Stimulated activated CD4-positive, alpha-beta T cell treated with anti-CD3 and anti-CD28 coated beads, TNF-alpha, amount 100 ng/mL, for 48 hours (primary cell): ENCODE measurements around the gene PTPRO.

Experiments used
- DNase-seq, 3 donors: peaks; one replicate each; pipeline ENCODE4 v3.0.0-alpha.2; 2020; ENCODE audit warnings: low read depth in 3 of 3

Gene PTPRO

DNA sequence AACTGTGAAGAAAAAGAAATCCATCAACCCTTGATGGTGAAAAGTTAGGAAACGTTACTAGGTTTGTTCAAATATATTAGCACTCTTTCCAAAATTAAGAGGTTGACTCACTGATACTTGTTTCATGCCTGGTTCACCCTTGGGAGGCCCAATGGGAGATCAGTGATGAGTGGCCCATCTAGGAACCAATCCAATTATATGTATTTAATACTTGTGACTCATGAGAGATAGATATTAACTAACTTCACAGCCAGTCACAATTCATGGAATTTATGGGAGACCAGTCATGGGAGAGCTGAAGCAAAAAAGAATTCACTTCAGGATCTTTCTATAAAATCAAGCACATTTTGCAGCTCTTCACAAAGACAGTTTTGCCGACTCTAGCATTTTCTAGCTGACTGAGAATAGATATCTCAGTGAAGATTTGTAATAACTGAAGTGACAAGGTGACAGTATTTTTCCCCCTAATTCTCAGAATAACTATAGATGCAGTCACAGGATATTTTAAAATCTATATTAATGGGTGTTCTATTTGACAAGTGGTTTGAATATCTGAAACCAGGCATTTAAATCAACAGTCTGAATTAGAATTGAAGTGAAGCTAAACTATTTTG is 236.7 kb downstream of the PTPRO start:
- no peak for DNase-seq

DNA sequence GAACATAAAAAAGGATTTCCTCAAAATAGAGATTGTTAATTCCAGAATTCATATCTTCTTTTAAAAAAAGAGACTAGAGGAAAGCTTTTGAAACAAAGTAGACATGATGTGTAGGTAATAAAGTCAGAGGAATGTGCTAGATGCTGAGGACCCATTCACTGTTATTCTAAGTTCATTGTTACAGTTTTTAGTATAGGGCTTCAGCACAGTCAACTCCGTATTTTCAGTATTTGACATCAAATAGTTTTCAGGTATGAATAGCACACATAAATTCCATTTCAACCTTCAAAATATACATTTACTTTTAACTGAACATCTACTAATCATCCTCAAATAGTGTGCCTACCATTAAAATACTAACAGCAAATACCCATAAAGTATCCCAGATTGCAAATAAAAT is 239.1 kb downstream of the PTPRO start:
- DNase-seq = no peak

DNA sequence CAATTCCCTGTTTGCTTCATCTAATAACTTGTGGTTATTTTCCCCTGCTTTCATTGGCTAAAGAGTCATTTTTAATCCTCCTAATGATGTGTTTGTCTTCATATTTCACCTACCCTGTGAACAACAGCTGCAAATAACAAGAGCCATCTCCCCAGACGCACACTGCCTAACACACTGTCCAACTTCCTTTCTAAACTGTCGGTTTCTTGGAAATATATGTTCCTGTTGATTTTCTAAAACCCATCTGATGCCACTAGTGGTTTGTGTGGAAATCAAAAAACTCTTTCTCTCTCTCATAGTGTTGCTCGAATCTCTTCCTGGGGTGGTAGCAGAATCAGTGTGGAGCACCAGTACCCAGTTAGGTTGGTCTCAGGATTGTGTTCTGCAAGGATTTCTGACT is 240.0 kb downstream of the PTPRO start:
- DNase-seq = no peak

DNA sequence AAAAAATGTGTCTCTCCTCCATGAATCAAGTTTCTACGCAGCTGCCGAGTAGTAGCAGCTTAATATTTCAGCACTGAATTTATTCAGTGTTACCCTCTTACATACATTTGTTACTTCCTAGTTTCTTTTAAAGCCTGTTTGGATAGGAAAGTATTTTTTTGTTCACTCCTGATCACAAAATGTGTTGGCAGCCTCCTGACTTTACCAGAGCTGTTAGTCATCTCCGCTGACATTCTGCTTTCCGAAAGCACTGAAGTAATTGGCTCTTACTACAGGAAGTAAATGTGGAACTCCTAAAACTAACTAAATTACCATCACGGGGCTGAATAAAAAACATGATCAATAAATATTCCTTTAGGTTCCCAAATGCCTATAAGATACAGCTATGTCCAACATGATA is 241.4 kb downstream of the PTPRO start:
- no peak for DNase-seq

DNA sequence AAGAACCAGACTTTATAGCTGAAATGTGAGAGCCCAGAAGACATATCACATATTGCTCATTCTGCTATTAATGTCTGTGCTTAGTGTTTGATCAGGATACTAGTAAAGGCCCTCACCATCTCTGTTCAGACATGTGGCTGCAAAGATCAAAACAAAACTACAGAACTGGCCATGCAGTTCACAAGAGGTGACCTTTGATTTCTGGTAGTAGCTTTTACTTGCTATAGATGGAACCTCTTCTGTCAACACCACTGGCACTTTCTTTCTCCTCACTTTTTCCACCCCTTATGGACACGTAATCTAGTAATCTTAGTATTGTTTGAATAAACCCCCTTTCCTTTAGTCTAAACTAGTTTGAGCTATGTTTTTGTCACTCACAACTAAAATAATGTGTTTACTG is 252.0 kb downstream of the PTPRO start:
- DNase-seq = no peak

DNA sequence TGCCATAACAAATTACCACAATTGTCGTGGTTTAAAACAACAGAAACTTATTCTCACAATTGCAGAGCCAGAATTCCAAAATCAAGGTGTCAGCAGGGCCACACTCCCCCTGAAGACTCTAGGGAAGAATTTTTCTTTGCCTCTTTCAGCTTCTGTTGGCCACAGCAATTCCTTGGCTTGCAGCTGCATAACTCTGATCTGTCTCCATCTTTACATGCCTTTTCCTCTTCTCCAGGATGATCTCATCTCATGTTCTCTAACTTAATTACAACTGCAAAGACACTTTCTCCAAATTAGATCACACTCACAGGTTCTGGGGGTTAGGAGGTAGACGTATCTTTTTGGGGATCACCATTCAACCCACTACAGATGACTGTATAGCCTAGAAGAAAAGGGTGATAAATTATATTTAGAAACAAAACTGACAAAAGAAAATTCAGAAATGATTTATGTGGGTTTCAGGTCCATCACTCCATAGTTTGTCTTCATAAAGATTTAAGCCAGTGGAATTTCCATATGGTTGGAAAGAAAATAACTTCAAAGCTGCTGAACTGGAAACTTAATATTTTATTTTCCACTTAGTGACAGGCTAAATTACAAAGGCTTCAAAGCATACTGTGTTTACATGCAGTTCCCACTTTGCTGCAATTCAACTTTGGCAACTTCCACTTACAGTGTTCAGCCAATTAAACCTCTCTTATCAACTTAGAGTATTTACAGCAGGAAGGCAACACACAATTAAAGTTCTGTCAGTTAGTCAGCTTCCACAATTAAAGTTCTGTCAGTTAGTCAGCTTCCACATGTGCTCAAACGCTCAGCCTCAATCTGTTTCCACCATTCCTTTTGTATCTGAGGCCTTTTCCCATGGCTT is 253.6 kb downstream of the PTPRO start:
- DNase-seq = no peak

DNA sequence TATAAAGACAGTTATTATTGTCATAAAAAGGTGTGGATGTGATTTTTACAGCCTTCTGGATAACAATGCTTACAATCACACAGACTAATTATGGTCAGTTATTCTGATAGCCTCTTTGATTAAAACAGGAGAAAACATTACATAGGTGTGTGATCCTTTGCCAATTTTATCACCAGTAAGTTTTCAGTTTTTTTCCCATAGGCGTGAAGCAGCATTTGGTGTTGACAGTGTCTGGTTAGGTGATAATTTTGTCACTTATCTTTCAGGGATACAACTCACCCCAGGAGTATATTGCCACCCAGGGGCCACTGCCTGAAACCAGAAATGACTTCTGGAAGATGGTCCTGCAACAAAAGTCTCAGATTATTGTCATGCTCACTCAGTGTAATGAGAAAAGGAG is 258.1 kb downstream of the PTPRO start:
- no peak for DNase-seq

DNA sequence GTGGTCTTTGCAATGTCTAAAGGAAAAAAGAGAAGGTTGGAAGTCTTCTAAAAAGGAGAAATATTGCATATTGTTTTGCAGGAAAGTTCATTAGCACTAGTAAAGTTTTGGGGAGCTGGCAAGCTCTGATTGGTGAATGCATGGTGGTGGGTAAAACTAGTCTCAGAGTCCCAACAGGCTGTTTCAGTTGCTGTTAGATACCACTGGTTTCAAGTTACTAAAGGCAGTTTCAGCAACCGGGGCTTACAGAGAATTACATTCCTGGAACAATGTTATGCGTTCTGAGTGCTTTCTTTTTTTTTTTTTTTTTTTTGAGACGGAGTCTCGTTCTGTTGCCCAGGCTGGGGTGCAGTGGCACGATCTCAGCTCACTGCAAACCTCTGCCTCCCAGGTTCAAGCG is 258.7 kb downstream of the PTPRO start:
- no peak for DNase-seq

DNA sequence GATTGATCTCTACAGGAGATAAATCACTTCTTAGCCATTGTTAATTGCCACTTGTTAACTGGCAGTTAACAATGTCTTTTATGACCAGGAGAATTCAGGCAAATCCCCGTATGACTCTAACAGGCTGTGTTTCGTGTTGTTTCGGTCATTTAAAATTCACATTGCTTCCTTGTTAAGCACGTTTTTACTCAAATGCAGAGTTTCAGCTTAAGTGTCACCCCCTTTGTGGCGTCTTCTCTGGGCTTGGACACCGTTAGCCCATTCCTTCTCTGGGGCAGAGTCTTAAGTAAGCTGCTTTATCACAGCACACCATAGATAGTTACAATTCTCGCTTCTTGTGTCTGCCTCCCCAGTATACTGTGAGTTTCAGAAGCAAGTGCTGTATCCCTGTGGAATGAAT is 261.5 kb downstream of the PTPRO start:
- no peak for DNase-seq

DNA sequence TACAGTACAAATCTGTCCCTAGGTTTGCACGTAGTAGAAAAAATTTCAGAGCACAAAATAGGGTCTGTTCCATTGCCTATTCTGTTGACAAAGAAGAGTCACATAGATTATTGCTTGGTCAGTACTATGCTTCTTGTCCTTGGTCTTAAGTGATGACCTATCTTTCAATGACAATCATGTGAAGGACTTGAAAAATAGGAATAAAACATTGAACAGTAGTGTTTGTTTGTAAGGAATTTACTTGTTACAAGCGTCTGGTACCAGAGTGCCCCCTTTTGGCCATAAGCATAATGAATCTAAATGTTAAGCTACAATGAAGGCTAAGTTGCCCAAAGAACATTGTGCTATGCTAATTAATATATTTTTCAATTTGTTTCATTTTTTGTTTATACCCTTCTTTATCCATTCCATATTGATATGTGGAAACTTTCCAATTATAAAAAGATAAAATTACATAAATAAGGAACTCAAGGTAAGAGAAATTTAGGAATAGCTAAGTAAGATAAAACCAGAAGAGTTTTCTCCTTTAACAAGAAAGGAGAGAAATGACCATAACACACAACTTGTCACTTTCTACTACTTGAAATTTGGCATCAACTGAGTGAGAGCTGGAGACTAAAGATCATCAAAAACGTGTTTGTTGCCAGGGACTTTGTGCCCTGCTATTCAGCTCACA is 262.2 kb downstream of the PTPRO start:
- no peak for DNase-seq

DNA sequence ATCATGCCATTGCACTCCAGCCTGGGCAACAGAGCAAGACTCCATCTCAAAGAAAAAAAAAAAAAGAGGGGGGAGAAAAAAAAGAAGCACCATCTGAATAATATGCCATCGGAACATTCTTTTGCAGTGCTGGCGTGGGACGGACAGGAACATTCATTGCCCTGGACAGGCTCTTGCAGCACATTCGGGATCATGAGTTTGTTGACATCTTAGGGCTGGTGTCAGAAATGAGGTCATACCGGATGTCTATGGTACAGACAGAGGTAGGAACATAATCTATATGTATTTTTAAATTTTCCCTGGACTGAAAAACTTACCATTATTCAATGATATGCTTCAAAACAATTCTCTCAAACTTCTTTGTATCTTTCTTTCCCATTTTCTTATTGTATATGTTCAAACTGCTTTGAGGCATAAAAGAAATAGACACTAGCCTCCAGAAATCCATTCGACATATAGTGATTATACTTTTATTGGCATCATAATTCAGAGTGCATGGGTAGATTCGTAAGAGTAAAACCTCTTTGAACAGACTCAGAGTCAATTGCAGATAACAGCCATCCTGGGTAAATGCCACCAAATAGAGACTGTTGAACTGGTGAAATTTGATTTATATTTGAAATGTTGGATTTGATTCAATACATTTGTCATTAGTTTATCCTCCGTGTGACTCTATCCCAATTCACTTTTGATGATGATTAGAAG is 267.2 kb downstream of the PTPRO start:
- DNase-seq = no peak

DNA sequence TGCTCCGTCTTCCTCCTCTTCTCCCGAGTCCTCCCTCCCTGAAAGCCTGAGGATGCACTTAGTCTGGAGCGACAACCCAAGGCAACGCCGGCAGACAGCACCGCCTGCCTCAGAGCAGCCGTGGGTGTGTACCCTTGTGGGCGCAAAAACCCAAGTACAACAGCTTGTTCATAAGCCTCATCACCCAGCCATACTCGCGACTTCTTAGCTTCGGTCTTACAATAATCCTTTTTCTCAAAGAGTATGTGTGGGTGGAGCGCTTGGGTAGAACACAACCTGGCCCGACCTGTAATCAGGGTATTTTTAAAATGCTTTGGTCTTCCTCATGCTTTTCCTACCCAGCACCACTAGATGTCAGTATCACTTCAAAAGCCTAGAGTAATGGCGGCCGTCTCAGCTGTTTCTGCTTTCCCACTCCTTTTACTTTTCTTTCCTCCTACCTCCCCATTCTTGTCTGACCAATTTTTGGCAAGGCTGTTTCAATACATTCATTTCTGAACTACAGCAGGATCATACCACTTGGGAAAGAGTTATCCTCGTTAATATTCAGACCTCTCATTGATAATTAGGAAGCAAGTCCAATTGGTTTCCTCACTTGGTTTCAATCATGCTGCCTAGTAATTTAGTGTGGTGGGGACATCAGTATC is 268.0 kb downstream of the PTPRO start:
- DNase-seq = peak in 2 of 3 donors; percentile 18 to 36

DNA sequence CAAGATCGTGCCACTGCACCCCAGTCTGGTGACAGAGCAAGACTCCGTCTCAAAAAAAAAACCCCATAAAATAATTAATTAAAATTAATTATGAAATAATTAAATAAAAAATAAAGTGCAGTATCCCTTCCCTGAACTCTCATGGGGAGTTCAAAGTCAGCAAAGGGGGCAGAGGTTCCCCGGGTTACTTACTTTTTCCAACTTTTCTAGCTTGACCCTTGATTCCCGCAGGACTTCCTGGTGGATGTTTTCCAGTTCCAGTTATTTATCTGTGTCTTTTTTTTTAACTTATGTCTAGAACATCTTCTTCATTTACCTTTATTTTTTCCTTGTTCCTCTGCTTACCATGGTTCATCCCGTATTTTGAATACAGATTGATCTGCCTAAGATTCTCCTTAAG is 269.5 kb downstream of the PTPRO start:
- no peak for DNase-seq

DNA sequence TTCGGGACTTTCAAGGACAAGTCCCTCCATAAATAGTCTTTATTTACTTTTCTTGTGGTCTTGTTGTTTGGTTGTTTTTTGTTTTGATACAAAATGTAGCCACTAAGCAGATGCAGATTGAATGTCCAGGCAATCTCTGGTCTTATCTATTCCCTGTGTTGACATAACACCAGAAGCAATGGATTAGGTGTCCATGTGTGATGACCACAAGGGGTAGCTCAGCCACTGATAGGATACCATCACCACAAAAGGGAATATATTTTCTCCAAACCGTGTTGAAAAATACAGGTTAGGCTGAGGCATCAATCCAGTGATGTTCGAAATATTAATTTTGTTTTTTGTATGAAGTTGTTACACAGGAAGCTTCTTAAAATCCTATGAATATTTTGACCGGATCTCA is 270.6 kb downstream of the PTPRO start:
- DNase-seq = no peak

DNA sequence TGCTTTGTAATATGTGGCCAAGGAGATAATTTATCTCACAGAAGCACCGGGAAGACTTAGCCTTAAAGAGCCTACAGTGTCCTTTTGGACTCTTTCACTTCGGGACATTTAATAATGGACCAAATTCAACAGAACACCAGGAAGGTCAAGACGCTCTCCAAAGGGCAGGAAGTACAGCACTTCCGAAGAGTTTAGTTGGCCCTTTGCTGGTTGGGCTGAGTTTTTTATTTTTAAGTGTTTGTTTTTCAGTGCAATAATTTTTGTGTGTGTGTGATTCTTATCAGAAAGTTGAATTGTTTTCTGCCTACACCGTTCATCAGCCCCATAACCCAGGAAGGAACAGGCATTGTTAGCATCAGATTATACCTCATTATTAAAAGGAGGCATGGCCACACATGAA is 273.9 kb downstream of the PTPRO start:
- no peak for DNase-seq

DNA sequence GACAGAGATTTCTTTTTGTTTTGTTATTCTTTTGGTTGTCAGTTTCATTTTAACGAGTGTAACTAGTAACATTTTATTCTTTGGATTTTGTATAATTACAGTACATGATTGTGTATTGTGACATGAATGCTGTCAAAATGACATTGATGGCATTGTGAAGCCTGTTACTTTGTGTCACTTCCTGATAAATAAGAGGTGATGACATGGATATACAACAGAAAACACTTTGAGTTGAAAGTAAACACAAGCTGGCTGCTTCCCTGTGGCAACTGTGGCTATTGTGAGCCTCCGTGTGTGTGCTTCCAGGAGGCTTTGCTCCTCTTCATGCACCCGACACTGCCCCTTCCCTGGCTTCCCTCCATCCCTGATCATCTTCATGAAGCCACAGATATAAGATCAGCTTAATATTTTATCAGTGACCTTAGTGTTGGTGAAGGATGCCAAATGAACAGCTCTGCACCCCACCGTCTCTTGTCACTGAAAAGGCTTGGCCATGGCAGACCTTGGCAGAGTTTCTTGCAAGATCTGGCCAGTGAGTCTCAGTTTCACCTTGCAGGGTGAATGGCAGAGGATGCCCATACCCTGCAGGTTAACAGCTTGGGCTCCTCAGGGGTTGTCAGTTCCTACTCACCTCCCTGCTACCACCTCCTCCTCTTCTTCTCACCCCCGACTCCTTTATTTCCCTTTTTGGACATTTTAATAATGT is 275.0 kb downstream of the PTPRO start:
- no peak for DNase-seq

DNA sequence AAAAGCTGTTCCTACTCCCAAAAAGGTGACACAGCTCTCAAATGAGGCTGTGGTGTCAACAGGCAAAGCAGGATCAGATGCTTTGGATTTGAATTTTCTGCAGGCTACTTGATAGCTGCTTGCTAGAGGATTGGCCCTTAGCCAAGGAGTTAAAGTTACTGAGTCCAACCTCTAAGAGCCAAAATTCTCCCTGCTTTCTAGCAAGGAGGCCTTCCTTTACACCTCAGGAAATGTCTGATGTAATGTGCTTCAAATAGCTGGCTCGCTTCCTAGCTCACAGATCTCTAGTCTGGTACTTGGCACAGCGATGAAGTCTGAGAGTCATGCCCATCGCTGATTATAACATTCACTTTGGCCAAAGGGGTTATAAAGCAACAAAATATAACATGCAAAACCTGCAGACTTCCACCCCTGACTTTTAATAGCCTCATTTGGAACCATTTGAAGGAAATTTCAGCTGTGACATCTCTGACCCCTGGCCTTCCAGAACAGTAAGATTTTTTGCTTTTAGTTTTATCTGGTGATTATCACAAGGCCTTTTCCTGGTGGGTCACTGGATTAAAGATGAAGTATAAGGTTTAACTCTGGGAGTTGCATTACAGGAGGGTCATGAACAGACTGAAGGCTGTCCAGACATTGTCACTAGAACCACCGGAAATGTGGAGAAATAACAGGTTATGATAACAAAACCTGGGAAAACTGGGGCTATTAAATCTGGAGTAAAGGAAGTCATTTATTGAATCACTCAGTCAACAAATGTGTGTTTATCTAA is 277.1 kb downstream of the PTPRO start:
- no peak for DNase-seq

DNA sequence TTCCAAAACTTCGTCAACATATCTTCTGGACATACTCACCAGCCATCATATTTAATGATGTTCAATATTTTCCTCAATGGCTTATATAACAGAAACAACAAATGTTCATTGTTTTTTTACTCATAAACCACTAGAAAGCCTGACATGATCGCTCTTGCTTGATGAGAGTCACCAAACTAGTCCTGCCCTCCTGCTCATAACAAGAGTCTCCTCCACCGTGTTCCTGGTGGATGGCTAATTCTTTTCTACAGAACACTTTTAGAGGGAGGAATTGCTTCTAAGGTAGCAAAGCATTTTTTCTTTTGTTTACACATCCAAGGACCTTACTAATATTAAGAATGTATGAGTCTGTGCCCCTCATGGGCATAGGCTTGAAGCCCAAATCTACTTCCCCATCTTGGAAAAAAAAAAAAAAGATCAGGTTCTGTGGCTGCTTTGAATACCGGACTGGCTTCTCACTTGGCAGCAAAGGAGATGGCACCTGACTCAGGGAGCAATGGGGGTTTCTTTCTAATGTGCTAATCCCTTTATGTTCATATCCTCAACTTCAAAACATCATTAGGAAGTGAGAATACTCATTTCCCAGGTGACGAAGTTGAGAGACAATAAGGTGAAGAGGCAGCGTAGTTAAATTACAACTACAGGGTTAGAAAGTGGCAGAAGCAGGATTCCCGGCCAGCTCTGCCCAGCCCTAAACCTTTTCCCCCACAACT is 278.1 kb downstream of the PTPRO start:
- no peak for DNase-seq

DNA sequence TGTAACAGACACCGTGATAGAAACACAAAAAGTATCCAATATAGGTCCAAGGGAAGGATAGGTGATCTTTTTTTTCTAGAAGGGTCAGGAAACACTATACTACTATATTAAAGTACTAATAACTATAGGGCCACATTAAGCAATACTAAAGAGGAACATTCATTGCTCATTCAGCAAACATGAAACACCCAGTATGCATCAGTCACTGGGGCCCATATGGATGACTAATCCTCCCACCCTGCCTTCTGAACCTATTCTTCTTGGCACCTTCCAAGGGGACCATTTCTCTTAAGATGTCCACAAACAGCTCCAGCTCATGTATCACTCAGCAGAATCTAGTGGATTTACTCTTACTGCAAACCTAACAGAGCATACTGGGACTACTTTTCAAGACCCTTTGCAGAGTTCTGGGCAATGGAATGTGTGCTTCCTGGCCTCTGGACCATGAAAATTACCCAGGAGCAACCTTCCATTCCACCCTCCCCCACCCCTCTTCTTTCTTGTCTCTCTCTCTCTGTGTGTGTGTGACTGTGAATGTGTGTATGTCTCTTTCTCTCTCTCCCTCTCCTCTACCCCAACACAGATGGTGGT is 279.0 kb downstream of the PTPRO start:
- peak in 1 of 3 donors; percentile 3 for DNase-seq
